COLO829 (cell line): Measurements from ENCODE around the gene FCN2.

ENCODE experiments used
- DNase-seq: peaks from one replicate; pipeline ENCODE4 v3.0.0; 2012; ENCODE audit warnings: low spot score

Gene FCN2

GRCh38 chr9:134888603-134889190, 8.1 kb downstream of the FCN2 start:
- DNase-seq, result no peak

- no peak for DNase-seq
These were observed 9.0 kb downstream of the FCN2 start for GRCh38 chr9:134889386-134890154.

GRCh38 chr9:134890155-134890495, 9.5 kb downstream of the FCN2 start:
- no peak for DNase-seq

GRCh38 chr9:134891053-134891452, 10.4 kb downstream of the FCN2 start:
- no peak for DNase-seq

GRCh38 chr9:134891713-134892112, 11.1 kb downstream of the FCN2 start:
- no peak for DNase-seq

GRCh38 chr9:134892221-134892620, 11.6 kb downstream of the FCN2 start:
- DNase-seq, result no peak

- no peak for DNase-seq
These were observed 12.3 kb downstream of the FCN2 start for GRCh38 chr9:134892820-134893420.

GRCh38 chr9:134894136-134894860, 13.7 kb downstream of the FCN2 start:
- no peak for DNase-seq

- DNase-seq, result no peak
These were observed 14.5 kb downstream of the FCN2 start for GRCh38 chr9:134895097-134895496.

GRCh38 chr9:134895567-134895907, 14.9 kb downstream of the FCN2 start:
- no peak for DNase-seq

- DNase-seq, result peak; percentile 58
These were observed 15.6 kb downstream of the FCN2 start for GRCh38 chr9:134895908-134896833.

GRCh38 chr9:134896834-134897583, 16.4 kb downstream of the FCN2 start:
- DNase-seq, result no peak

GRCh38 chr9:134897584-134898170, 17.1 kb downstream of the FCN2 start:
- DNase-seq, result no peak

- DNase-seq, result no peak
These were observed 17.7 kb downstream of the FCN2 start for GRCh38 chr9:134898319-134898718.

- DNase-seq, result no peak
These were observed 18.6 kb downstream of the FCN2 start for GRCh38 chr9:134899168-134899567.

- DNase-seq, result no peak
These were observed 19.2 kb downstream of the FCN2 start for GRCh38 chr9:134899818-134900217.

- no peak for DNase-seq
These were observed 22.3 kb downstream of the FCN2 start for GRCh38 chr9:134902936-134903335.

GRCh38 chr9:134908524-134909309, 28.1 kb downstream of the FCN2 start:
- DNase-seq, result no peak

- no peak for DNase-seq
These were observed 29.2 kb downstream of the FCN2 start for GRCh38 chr9:134909511-134910481.
